ENCODE data around the gene TFPI2.
"Not testable (repeated sequence)": the region's sequence is repeated elsewhere in the genome, so short reads cannot be mapped to it uniquely, and the experiment has no call there.

Gene TFPI2

DNA sequence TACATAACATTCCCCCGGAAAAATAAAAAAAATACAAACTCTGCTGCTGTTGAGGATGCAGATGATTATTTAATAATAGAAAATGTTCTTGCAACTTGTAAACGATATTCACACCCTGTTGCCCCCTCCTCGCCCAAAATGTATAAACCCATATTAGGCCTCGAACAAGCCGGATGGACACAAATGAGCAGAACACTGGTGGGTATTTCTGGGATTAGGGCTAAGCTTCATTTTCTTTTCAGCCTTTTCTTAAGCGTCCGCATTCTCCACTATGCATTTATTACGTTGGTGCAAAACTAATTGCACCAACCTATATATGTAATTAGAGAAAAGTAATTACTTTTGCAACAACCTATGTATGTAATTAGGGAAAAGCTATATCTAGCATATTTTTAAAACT lies 30.6 kb upstream of the TFPI2 start:
- H3K27me3 ChIP-seq (ENCODE audit: insufficient read depth, low read length, poor library complexity), result no peaks in the 10 kb centered on the region
- no peak overlapping the region for H3K23ac ChIP-seq (ENCODE audit: low read length)
- WGBS (ENCODE audit: extremely low coverage, insufficient coverage, low lambda C conversion rate), result no CpG with 5 or more reads among the region's 8 CpGs
- H4K5ac ChIP-seq (ENCODE audit: low read length), result no peak overlapping the region
- no peak overlapping the region for H2AK5ac ChIP-seq (ENCODE audit: low read length)
- H3K9ac ChIP-seq (ENCODE audit: low read length), result peak overlapping the region; percentile 11
- no peak for DNase-seq
- no peak overlapping the region for H3K4ac ChIP-seq (ENCODE audit: low read depth, low read length)
- H3K18ac ChIP-seq (ENCODE audit: low read length), result no peak overlapping the region
- peaks cover 2% of the 10 kb centered on the region for H3K4me1 ChIP-seq (ENCODE audit: control insufficient read depth, low read depth, low read length)
- H2BK15ac ChIP-seq (replicated peaks; ENCODE audit: low read depth), result no peak overlapping the region
- H3K56ac ChIP-seq (ENCODE audit: low read length), result peak overlapping the region; percentile 53
- no peaks in the 10 kb centered on the region for H3K79me1 ChIP-seq (ENCODE audit: low read length)
- no peak overlapping the region for H2BK5ac ChIP-seq (ENCODE audit: low read length)
- H3K4me3 ChIP-seq (ENCODE audit: low read length), result no peak overlapping the region
- H3K4me2 ChIP-seq (ENCODE audit: low read length), result no peak overlapping the region
- H4K8ac ChIP-seq (ENCODE audit: low read depth, low read length), result no peak overlapping the region
- H2BK120ac ChIP-seq (ENCODE audit: low read depth, low read length), result no peak overlapping the region
- H3K36me3 ChIP-seq (ENCODE audit: control insufficient read depth, insufficient read depth, low read length), result no peaks in the 10 kb centered on the region
- no peak overlapping the region for H3K27ac ChIP-seq (ENCODE audit: low read depth, low read length)
- H3K79me2 ChIP-seq (ENCODE audit: control insufficient read depth, insufficient read depth, low read length), result no peaks in the 10 kb centered on the region

DNA sequence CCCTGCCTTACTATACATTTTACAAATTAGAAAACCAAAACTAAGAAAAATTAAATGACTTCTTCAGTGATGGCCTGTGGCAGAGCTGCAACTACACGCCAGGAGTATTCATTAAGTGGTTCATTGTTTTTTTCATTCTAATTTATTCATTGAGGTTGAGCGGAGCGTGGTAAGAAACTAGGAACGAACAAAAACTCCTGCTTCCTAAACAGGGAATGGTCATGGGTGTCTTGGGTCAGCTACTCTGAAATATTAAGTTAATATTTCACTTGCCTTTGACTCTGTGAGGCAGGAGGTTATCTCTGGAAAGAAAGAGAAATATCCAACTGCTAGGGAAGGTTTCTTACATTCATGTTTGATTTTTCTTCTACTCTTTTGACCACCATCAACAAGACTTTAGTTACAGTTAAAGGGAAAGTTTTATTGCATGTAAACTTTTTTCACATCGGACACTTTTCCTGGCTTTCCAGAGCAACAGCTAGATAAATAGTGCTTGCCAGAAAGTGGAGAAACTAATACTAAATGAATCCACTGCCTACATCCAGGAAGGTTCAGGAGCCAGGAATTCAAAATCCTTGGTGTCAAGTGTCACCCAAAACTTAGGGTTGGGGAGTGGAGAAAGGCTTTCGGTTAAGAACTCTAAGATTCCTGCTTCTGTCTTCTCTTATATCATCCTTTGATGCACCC lies 30.1 kb upstream of the TFPI2 start:
- H2BK15ac ChIP-seq (replicated peaks; ENCODE audit: low read depth), result no peak overlapping the region
- no peak overlapping the region for H3K4me3 ChIP-seq (ENCODE audit: low read length)
- no peaks in the 10 kb centered on the region for H3K79me1 ChIP-seq (ENCODE audit: low read length)
- peaks cover 2% of the 10 kb centered on the region for H3K4me1 ChIP-seq (ENCODE audit: control insufficient read depth, low read depth, low read length)
- H3K27ac ChIP-seq (ENCODE audit: low read depth, low read length), result no peak overlapping the region
- H3K18ac ChIP-seq (ENCODE audit: low read length), result no peak overlapping the region
- WGBS (ENCODE audit: extremely low coverage, insufficient coverage, low lambda C conversion rate), result no CpG with 5 or more reads among the region's 6 CpGs
- H3K9ac ChIP-seq (ENCODE audit: low read length), result no peak overlapping the region
- H3K4me2 ChIP-seq (ENCODE audit: low read length), result no peak overlapping the region
- no peak overlapping the region for H4K8ac ChIP-seq (ENCODE audit: low read depth, low read length)
- H3K27me3 ChIP-seq (ENCODE audit: insufficient read depth, low read length, poor library complexity), result no peaks in the 10 kb centered on the region
- H2AK5ac ChIP-seq (ENCODE audit: low read length), result no peak overlapping the region
- H3K79me2 ChIP-seq (ENCODE audit: control insufficient read depth, insufficient read depth, low read length), result no peaks in the 10 kb centered on the region
- no peak overlapping the region for H2BK5ac ChIP-seq (ENCODE audit: low read length)
- no peak overlapping the region for H4K5ac ChIP-seq (ENCODE audit: low read length)
- no peak overlapping the region for H3K23ac ChIP-seq (ENCODE audit: low read length)
- H3K56ac ChIP-seq (ENCODE audit: low read length), result no peak overlapping the region
- H2BK120ac ChIP-seq (ENCODE audit: low read depth, low read length), result no peak overlapping the region
- no peak overlapping the region for H3K4ac ChIP-seq (ENCODE audit: low read depth, low read length)
- no peak for DNase-seq
- no peaks in the 10 kb centered on the region for H3K36me3 ChIP-seq (ENCODE audit: control insufficient read depth, insufficient read depth, low read length)

DNA sequence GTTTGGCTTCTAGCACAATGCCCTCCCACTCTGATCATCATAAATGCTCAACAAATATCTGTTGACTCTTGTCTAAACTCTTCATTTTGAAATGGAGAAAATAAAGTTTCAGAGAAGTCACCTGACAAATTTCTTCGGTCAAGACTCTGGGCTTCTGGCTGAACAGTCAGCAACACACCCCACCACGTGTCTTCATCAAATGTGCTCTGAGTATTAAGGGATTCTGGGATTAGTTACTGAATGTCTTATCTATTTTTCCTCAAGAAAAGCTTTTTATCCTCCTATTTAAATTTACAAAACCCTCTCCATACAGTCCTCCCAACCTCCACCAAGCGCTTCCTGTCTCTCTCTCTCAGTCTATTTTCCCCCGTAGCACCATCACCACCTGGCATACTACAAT lies 25.8 kb upstream of the TFPI2 start:
- H3K27me3 ChIP-seq (ENCODE audit: insufficient read depth, low read length, poor library complexity); H2BK15ac ChIP-seq (replicated peaks; ENCODE audit: low read depth); H3K4me1 ChIP-seq (ENCODE audit: control insufficient read depth, low read depth, low read length); H2BK5ac ChIP-seq (ENCODE audit: low read length); DNase-seq; H3K4me2 ChIP-seq (ENCODE audit: low read length); H3K79me2 ChIP-seq (ENCODE audit: control insufficient read depth, insufficient read depth, low read length); H3K4ac ChIP-seq (ENCODE audit: low read depth, low read length); H2BK120ac ChIP-seq (ENCODE audit: low read depth, low read length); H3K9ac ChIP-seq (ENCODE audit: low read length); H3K79me1 ChIP-seq (ENCODE audit: low read length); H3K18ac ChIP-seq (ENCODE audit: low read length); H4K5ac ChIP-seq (ENCODE audit: low read length); H4K8ac ChIP-seq (ENCODE audit: low read depth, low read length); H3K27ac ChIP-seq (ENCODE audit: low read depth, low read length); H2AK5ac ChIP-seq (ENCODE audit: low read length); H3K56ac ChIP-seq (ENCODE audit: low read length); H3K36me3 ChIP-seq (ENCODE audit: control insufficient read depth, insufficient read depth, low read length); H3K23ac ChIP-seq (ENCODE audit: low read length); H3K4me3 ChIP-seq (ENCODE audit: low read length): not testable (repeated sequence)
- no CpG with 5 or more reads among the region's 4 CpGs for WGBS (ENCODE audit: extremely low coverage, insufficient coverage, low lambda C conversion rate)

DNA sequence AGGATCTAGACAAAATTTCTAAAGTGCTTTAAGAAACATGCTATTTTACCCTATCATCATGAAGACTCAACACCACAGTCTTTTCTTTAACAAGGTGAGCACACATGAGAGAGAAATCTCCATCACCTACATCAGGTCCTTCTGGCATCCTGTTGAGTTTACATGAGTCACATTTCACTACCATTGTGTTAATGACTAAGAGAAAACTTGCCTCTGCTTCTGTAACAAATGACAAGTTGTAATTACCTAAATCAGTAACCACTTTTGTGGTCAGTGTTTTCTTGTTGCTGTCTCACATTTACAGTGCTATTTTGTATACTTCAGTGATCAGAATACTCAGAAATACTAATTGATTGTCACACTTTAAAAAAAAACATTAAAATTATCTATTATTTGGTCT lies 25.3 kb upstream of the TFPI2 start:
- not testable (repeated sequence) for H2BK15ac ChIP-seq (replicated peaks; ENCODE audit: low read depth); H3K9ac ChIP-seq (ENCODE audit: low read length); H3K79me2 ChIP-seq (ENCODE audit: control insufficient read depth, insufficient read depth, low read length); H2AK5ac ChIP-seq (ENCODE audit: low read length); H3K18ac ChIP-seq (ENCODE audit: low read length); H4K8ac ChIP-seq (ENCODE audit: low read depth, low read length); H2BK5ac ChIP-seq (ENCODE audit: low read length); H2BK120ac ChIP-seq (ENCODE audit: low read depth, low read length); H3K4me3 ChIP-seq (ENCODE audit: low read length); H3K56ac ChIP-seq (ENCODE audit: low read length); H3K4me2 ChIP-seq (ENCODE audit: low read length); DNase-seq; H3K79me1 ChIP-seq (ENCODE audit: low read length); H3K27ac ChIP-seq (ENCODE audit: low read depth, low read length); H3K23ac ChIP-seq (ENCODE audit: low read length); H3K36me3 ChIP-seq (ENCODE audit: control insufficient read depth, insufficient read depth, low read length); H3K4me1 ChIP-seq (ENCODE audit: control insufficient read depth, low read depth, low read length); H3K4ac ChIP-seq (ENCODE audit: low read depth, low read length); H3K27me3 ChIP-seq (ENCODE audit: insufficient read depth, low read length, poor library complexity); H4K5ac ChIP-seq (ENCODE audit: low read length)

DNA sequence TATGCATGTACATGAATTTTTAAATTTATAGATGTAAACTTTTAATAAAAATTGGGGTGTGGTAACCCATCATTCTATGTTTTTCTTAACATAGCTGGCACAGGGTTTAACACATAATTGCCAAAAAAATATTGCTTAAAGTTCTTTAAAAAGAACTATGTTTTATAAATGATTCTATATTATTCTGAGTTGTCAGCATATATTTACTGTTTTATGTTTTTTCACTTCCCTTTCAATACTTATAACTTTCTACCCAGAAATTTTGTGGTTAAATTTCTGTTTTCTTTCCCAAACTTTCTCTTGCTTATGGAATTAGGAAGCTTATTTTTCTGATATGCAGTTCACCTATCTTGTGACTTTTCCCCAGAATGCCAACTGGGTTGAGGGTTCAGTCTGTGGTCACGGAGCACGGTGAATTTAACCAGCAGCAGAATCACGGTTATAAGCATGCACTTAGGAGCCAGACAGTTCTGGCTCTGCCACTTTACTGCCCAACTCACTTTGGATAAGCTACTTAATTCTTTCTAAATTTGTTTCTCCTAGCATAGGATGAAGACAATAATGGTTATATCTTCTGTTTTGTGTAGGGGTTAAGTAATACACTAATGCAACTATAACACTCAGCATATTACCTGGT lies 24.8 kb upstream of the TFPI2 start:
- no CpG with 5 or more reads among the region's 3 CpGs for WGBS (ENCODE audit: extremely low coverage, insufficient coverage, low lambda C conversion rate)
- not testable (repeated sequence) for H2AK5ac ChIP-seq (ENCODE audit: low read length); H4K8ac ChIP-seq (ENCODE audit: low read depth, low read length); H3K79me2 ChIP-seq (ENCODE audit: control insufficient read depth, insufficient read depth, low read length); H3K27me3 ChIP-seq (ENCODE audit: insufficient read depth, low read length, poor library complexity); H3K23ac ChIP-seq (ENCODE audit: low read length); H2BK5ac ChIP-seq (ENCODE audit: low read length); H3K4me3 ChIP-seq (ENCODE audit: low read length); H3K18ac ChIP-seq (ENCODE audit: low read length); H3K4ac ChIP-seq (ENCODE audit: low read depth, low read length); H3K4me2 ChIP-seq (ENCODE audit: low read length); H3K36me3 ChIP-seq (ENCODE audit: control insufficient read depth, insufficient read depth, low read length); H3K56ac ChIP-seq (ENCODE audit: low read length); H2BK120ac ChIP-seq (ENCODE audit: low read depth, low read length); DNase-seq; H3K4me1 ChIP-seq (ENCODE audit: control insufficient read depth, low read depth, low read length); H2BK15ac ChIP-seq (replicated peaks; ENCODE audit: low read depth); H3K79me1 ChIP-seq (ENCODE audit: low read length); H3K9ac ChIP-seq (ENCODE audit: low read length); H3K27ac ChIP-seq (ENCODE audit: low read depth, low read length); H4K5ac ChIP-seq (ENCODE audit: low read length)

DNA sequence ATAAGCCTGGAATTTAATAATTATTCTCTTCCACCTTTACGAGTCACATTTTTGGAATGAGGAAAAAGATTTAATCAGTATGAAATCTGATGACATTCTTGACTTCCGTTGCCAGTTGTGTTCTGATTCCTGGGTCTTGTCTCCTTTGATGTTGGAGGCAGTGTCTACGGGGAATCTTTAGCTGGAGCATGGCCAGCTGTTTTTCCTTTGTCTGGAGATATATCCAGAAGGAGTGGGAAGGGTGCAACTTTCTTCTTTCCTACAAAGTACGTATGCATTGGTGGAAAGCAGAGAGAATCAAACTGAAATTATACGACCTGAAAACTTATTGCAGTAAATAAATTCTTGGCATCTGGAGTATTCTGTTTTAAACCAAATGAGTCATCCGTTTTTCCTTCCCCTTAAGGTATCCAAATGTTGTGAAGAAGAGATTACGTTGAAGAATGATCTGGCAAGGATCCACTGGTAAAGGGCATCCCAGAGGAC lies 24.1 kb upstream of the TFPI2 start:
- Histone ChIP-seq H4K8ac (ENCODE audit: low read depth, low read length) (no peak overlapping the region), H3K18ac (ENCODE audit: low read length) (no peak overlapping the region), H3K27ac (ENCODE audit: low read depth, low read length) (no peak overlapping the region), H3K79me1 (ENCODE audit: low read length) (no peaks in the 10 kb centered on the region), H3K79me2 (ENCODE audit: control insufficient read depth, insufficient read depth, low read length) (no peaks in the 10 kb centered on the region), H3K4me2 (ENCODE audit: low read length) (no peak overlapping the region), H3K4me1 (ENCODE audit: control insufficient read depth, low read depth, low read length) (no peaks in the 10 kb centered on the region), H3K36me3 (ENCODE audit: control insufficient read depth, insufficient read depth, low read length) (no peaks in the 10 kb centered on the region), H4K5ac (ENCODE audit: low read length) (no peak overlapping the region), H2BK120ac (ENCODE audit: low read depth, low read length) (no peak overlapping the region), H2BK15ac (replicated peaks; ENCODE audit: low read depth) (no peak overlapping the region), H3K9ac (ENCODE audit: low read length) (no peak overlapping the region), H2AK5ac (ENCODE audit: low read length) (no peak overlapping the region), H3K4ac (ENCODE audit: low read depth, low read length) (no peak overlapping the region), H3K27me3 (ENCODE audit: insufficient read depth, low read length, poor library complexity) (no peaks in the 10 kb centered on the region), H3K56ac (ENCODE audit: low read length) (no peak overlapping the region), H2BK5ac (ENCODE audit: low read length) (no peak overlapping the region), H3K4me3 (ENCODE audit: low read length) (no peak overlapping the region), H3K23ac (ENCODE audit: low read length) (no peak overlapping the region)
- no CpG with 5 or more reads among the region's 7 CpGs for WGBS (ENCODE audit: extremely low coverage, insufficient coverage, low lambda C conversion rate)
- DNase-seq, result peak; percentile 42
